ENCODE measurements around the gene CYB5B. TPM values are rescaled to one million over a fixed set of nuclear protein-coding genes. Genes with fewer than 3 reads are reported as not detected.

The CYB5B gene
- polyA plus RNA-seq, 1 donor (not counting 4 experiments of a cell fraction or from before 2014, with no cell fraction given), result 287 TPM

DNA sequence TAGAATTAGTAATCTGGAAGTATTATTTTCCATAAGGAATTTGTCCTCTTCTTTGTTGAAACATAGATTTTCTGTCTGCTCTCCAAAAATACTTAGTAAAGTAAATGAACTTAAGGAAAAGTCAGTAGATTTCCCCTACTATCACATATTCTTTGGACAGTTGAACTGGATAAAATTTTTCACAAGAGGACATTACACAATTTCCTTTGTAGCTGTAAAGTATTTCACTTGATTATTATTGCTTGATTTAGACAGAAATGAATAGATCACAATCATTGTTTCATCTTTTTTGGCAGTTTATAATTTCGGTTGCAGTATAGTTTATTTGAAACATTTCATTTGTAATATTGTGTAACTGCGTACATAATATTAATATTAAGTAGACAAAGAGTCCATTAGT, 12.5 kb downstream of the CYB5B start:
- Histone ChIP-seq H3K36me3 (ENCODE audit: control insufficient read depth in 2 of 2, extremely low read depth in 1 of 2, insufficient read depth in 2 of 2, low read length in 2 of 2) (peaks cover 2 to 11% of the 10 kb centered on the region in 2 experiments), H2AFZ (ENCODE audit: control insufficient read depth, low read length) (no peak overlapping the region), H3K9me3 (ENCODE audit: control insufficient read depth, low read depth, low read length) (no peaks in the 10 kb centered on the region), H3K9me1 (ENCODE audit: control insufficient read depth, extremely low read depth, insufficient read depth, low read length) (no peaks in the 10 kb centered on the region), H3K27ac (ENCODE audit: control insufficient read depth, insufficient read depth, low read length) (no peak overlapping the region), H3K4me3 (ENCODE audit: control insufficient read depth in 2 of 3, extremely low read depth in 1 of 3, insufficient read depth in 2 of 3, low read depth in 1 of 3, low read length in 3 of 3) (no peak overlapping the region), H3K4me1 (ENCODE audit: control insufficient read depth, extremely low read depth, insufficient read depth, low read length) (peaks cover 20% of the 10 kb centered on the region), H3K9ac (ENCODE audit: control insufficient read depth, extremely low read depth, insufficient read depth, low read length) (no peak overlapping the region), H3K79me2 (ENCODE audit: control insufficient read depth, insufficient read depth, low read length) (peaks cover 87% of the 10 kb centered on the region), H4K20me1 (ENCODE audit: control insufficient read depth, extremely low read depth, insufficient read depth, low read length) (no peaks in the 10 kb centered on the region), H3K4me2 (ENCODE audit: control insufficient read depth, extremely low read depth, insufficient read depth, low read depth, low read length) (no peak overlapping the region), H3K27me3 (ENCODE audit: control insufficient read depth, extremely low read depth, insufficient read depth, low read length) (no peaks in the 10 kb centered on the region)
- no peak for DNase-seq (ENCODE audit: low read depth, low spot score)
- FAIRE-seq, result no peak
- dilution Hi-C loops (cut with MboI; ENCODE audit: extremely low pct_ligation_motif_present, low sequenced_read_pairs), result no loop called here
- TF ChIP-seq, protein P1, sequence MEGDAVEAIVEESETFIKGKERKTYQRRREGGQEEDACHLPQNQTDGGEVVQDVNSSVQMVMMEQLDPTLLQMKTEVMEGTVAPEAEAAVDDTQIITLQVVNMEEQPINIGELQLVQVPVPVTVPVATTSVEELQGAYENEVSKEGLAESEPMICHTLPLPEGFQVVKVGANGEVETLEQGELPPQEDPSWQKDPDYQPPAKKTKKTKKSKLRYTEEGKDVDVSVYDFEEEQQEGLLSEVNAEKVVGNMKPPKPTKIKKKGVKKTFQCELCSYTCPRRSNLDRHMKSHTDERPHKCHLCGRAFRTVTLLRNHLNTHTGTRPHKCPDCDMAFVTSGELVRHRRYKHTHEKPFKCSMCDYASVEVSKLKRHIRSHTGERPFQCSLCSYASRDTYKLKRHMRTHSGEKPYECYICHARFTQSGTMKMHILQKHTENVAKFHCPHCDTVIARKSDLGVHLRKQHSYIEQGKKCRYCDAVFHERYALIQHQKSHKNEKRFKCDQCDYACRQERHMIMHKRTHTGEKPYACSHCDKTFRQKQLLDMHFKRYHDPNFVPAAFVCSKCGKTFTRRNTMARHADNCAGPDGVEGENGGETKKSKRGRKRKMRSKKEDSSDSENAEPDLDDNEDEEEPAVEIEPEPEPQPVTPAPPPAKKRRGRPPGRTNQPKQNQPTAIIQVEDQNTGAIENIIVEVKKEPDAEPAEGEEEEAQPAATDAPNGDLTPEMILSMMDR (optimal IDR thresholded peaks at IDR 0.05 in 1 of 3, IDR thresholded peaks at IDR 0.05 in 1 of 3, conservative IDR thresholded peaks at IDR 0.05 in 1 of 3; ENCODE audit: extremely low read depth in 1 of 3, insufficient read depth in 2 of 3, low read length in 3 of 3), result no peak
- TF ChIP-seq EZH2 (IDR thresholded peaks at IDR 0.05; ENCODE audit: low read length), result no peak

DNA sequence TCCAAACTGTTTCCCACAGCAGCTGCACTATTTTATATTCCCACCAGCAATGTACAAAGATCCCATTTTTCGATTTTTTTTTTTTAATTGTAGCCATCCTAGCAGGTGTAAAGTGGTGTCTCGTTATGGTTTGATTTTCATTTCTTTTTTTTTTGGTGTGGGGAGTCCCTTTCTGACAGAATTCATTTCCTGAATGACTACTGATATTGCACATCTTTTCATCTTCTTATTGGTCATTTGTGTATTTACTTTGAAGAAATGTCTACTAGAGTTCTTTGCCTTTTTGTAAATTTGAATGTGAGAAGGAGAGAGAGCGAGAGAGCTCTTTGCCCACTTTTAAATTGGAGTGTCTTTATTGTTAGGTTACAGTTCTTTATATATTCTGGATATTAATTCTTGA, 14.0 kb downstream of the CYB5B start:
- no peak for FAIRE-seq
- dilution Hi-C loops (cut with MboI; ENCODE audit: extremely low pct_ligation_motif_present, low sequenced_read_pairs), result no loop called here
- no peak overlapping the region for H3K9ac ChIP-seq (ENCODE audit: control insufficient read depth, extremely low read depth, insufficient read depth, low read length)
- H3K4me2 ChIP-seq (ENCODE audit: control insufficient read depth, extremely low read depth, insufficient read depth, low read depth, low read length), result no peak overlapping the region
- H3K79me2 ChIP-seq (ENCODE audit: control insufficient read depth, insufficient read depth, low read length), result peaks cover 88% of the 10 kb centered on the region
- no peak for TF ChIP-seq EZH2 (IDR thresholded peaks at IDR 0.05; ENCODE audit: low read length)
- TF ChIP-seq, protein P1 (optimal IDR thresholded peaks at IDR 0.05 in 1 of 3, IDR thresholded peaks at IDR 0.05 in 1 of 3, conservative IDR thresholded peaks at IDR 0.05 in 1 of 3; ENCODE audit: extremely low read depth in 1 of 3, insufficient read depth in 2 of 3, low read length in 3 of 3), result no peak
- H3K27ac ChIP-seq (ENCODE audit: control insufficient read depth, insufficient read depth, low read length), result no peak overlapping the region
- H3K4me3 ChIP-seq (ENCODE audit: control insufficient read depth in 2 of 3, extremely low read depth in 1 of 3, insufficient read depth in 2 of 3, low read depth in 1 of 3, low read length in 3 of 3), result no peak overlapping the region
- H3K27me3 ChIP-seq (ENCODE audit: control insufficient read depth, extremely low read depth, insufficient read depth, low read length), result no peaks in the 10 kb centered on the region
- H3K9me1 ChIP-seq (ENCODE audit: control insufficient read depth, extremely low read depth, insufficient read depth, low read length), result peaks cover 3% of the 10 kb centered on the region
- peaks cover 25% of the 10 kb centered on the region for H3K4me1 ChIP-seq (ENCODE audit: control insufficient read depth, extremely low read depth, insufficient read depth, low read length)
- no peaks in the 10 kb centered on the region for H3K9me3 ChIP-seq (ENCODE audit: control insufficient read depth, low read depth, low read length)
- DNase-seq (ENCODE audit: low read depth, low spot score), result no peak
- H2AFZ ChIP-seq (ENCODE audit: control insufficient read depth, low read length), result no peak overlapping the region
- no peaks in the 10 kb centered on the region for H4K20me1 ChIP-seq (ENCODE audit: control insufficient read depth, extremely low read depth, insufficient read depth, low read length)
- H3K36me3 ChIP-seq (ENCODE audit: control insufficient read depth in 2 of 2, extremely low read depth in 1 of 2, insufficient read depth in 2 of 2, low read length in 2 of 2), result peaks cover 1 to 12% of the 10 kb centered on the region in 2 experiments
